Sigmoid colon (tissue), 7 donors: Measurements from ENCODE around the gene RAP1GDS1. TPM values are rescaled to one million over a fixed set of nuclear protein-coding genes. Genes with fewer than 3 reads are reported as not detected.
"Not testable (repeated sequence)": the region's sequence is repeated elsewhere in the genome, so short reads cannot be mapped to it uniquely, and the experiment has no call there.

Source experiments
- DNase-seq: peaks from one replicate; pipeline ENCODE4 v3.0.0-alpha.2; 2019
- H3K27ac ChIP-seq, 4 donors: fragments of 200-600 bp; sonication (generic); one replicate each; pipeline ENCODE4 v1.5.1; 2016 to 2019; ENCODE audit warnings: mild to moderate bottlenecking in 1 of 4
- H3K27me3 ChIP-seq, 3 donors: fragments of 200-600 bp; sonication (generic); one replicate each; pipeline ENCODE4 v1.5.1; 2019; ENCODE audit warnings: mild to moderate bottlenecking in 1 of 3
- H3K36me3 ChIP-seq, 4 donors: fragments of 200-600 bp; sonication (generic); one replicate each; pipeline ENCODE4 v1.5.1; 2016 to 2019
- H3K4me1 ChIP-seq, 4 donors: fragments of 200-600 bp; sonication (generic); one replicate each; pipeline ENCODE4 v1.5.1; 2017 to 2019
- H3K4me3 ChIP-seq, 4 donors: fragments of 200-600 bp; sonication (generic); one replicate each; pipeline ENCODE4 v1.5.1; 2017 to 2019; ENCODE audit warnings: mild to moderate bottlenecking in 2 of 4, moderate library complexity in 1 of 4
- H3K9me3 ChIP-seq, 4 donors: fragments of 200-600 bp in 3 of 4; sonication (generic) in 3 of 4; one replicate each; pipeline versions ENCODE4 v1.5.1 to v1.6.1; 2013 to 2019
- EP300 ChIP-seq, 4 donors: sonication (generic); formaldehyde crosslinking; IDR thresholded peaks; one replicate each; pipeline ENCODE4 v1.6.1; 2017; ENCODE audit warnings: antibody characterized with exemption in 4 of 4
- POLR2A ChIP-seq, 2 donors: fragments of 450-650 bp; IDR thresholded peaks; one replicate each; pipeline ENCODE4 v1.6.1; 2016; ENCODE audit warnings: antibody characterized with exemption in 2 of 2, mild to moderate bottlenecking in 2 of 2, moderate library complexity in 2 of 2
- POLR2AphosphoS5 ChIP-seq, 4 donors: sonication (generic); formaldehyde crosslinking; IDR thresholded peaks; one replicate each; pipeline ENCODE4 v1.6.1; 2017; ENCODE audit warnings: antibody characterized with exemption in 4 of 4
- WGBS, 2 donors: extraction: QIAGEN DNeasy Blood & Tissue Kit; methylation state at CpG; one replicate each; pipeline ENCODE4 v1.1.7; 2013; 5-methylcytosine and 5-hydroxymethylcytosine counted together
- intact Hi-C: fragments of 100-400 bp; cut with DNase I; formaldehyde crosslinking; loops from one replicate; pipeline ENCODE4 v1.15.1; 2023
- polyA plus RNA-seq, 3 donors: library from polyadenylated mRNA; stranded (reverse); fragments of 200-250 nt; gene quantifications; one replicate each; pipeline ENCODE4 v1.2.3, GENCODE V29; 2013
- total RNA-seq, 4 donors: library from RNA; depleted of rRNA; stranded (reverse); fragments of >200 nt; gene quantifications; one replicate each; pipeline ENCODE4 v1.1.0, GENCODE V29; 2016
- TF ChIP-seq, protein P1 (sequence below), 4 experiments: fragments of 450-650 bp in 3 of 4; fragments of 200-600 bp in 1 of 4; IDR thresholded peaks; one replicate each; pipeline ENCODE4 v1.5.1; 2016 to 2019; ENCODE audit warnings: antibody characterized with exemption in 4 of 4, mild to moderate bottlenecking in 3 of 4, moderate library complexity in 2 of 4
- donor health status: healthy with polysubstance abuse.
- donor health status: Bipolar disorder and iron deficiency.
- donor health status: healthy.

The RAP1GDS1 gene
- total and polyA plus RNA-seq, 7 donors, result 10.2 to 34.9 (median 31.8) TPM

DNA sequence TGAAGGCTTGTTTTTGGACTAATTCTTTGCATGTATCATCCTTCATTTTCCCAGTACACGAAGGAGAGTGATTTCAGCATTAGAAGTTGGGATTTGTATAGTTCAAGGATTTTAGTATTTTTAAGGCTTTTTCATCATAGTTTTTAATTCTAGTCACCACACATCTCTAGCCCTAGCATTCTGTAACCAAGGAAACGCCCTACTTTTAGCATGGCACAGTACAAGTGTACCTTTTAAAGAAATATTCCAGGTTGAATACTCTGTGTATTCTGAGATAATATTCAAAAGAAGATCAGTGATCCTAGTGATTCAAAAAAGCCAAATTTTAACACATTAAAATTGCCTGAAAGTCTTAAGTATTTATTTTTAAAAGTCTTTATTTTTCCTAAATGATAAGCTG is 150.5 kb downstream of the RAP1GDS1 start:
- 98 to 99% methylated on average over 2 of the region's 2 CpGs for WGBS, 2 donors
- TF ChIP-seq EP300 (IDR thresholded peaks at IDR 0.05) (no peak), POLR2A (IDR thresholded peaks at IDR 0.05) (no peak), POLR2AphosphoS5 (IDR thresholded peaks at IDR 0.05) (no peak)
- TF ChIP-seq, protein P1, sequence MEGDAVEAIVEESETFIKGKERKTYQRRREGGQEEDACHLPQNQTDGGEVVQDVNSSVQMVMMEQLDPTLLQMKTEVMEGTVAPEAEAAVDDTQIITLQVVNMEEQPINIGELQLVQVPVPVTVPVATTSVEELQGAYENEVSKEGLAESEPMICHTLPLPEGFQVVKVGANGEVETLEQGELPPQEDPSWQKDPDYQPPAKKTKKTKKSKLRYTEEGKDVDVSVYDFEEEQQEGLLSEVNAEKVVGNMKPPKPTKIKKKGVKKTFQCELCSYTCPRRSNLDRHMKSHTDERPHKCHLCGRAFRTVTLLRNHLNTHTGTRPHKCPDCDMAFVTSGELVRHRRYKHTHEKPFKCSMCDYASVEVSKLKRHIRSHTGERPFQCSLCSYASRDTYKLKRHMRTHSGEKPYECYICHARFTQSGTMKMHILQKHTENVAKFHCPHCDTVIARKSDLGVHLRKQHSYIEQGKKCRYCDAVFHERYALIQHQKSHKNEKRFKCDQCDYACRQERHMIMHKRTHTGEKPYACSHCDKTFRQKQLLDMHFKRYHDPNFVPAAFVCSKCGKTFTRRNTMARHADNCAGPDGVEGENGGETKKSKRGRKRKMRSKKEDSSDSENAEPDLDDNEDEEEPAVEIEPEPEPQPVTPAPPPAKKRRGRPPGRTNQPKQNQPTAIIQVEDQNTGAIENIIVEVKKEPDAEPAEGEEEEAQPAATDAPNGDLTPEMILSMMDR (IDR thresholded peaks at IDR 0.05), result no peak
- DNase-seq, result no peak
- peaks cover 0 to 9% (median 4%) of the 10 kb centered on the region in 4 donors for H3K9me3 ChIP-seq
- no peaks in the 10 kb centered on the region for H3K27me3 ChIP-seq
- H3K4me1 ChIP-seq, result no peaks in the 10 kb centered on the region
- peaks cover 0 to 11% (median 4%) of the 10 kb centered on the region in 4 donors for H3K36me3 ChIP-seq
- no peak overlapping the region for H3K4me3 ChIP-seq
- intact Hi-C loops, result no loop called here
- no peak overlapping the region for H3K27ac ChIP-seq

DNA sequence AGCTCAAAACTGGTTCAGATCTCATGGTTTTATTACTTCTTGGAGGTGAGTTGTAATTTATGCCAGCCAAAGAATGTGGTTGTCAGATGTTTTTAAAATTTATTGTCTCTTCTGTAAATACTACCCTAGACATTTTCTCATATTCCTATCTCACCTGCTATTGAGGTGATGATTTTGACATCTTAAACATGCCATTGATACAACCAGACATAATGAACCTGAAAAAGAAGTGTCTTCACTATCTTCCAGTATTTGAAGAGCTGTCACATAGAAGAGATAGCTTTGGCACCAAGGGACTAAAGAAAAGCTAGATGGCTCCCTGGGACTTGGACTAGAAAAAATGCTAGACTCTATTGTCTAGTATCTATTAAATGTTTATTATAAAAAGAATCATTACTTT is 155.7 kb downstream of the RAP1GDS1 start:
- no peak overlapping the region for H3K27ac ChIP-seq
- DNase-seq, result no peak
- H3K4me3 ChIP-seq, result no peak overlapping the region
- TF ChIP-seq, protein P1 (IDR thresholded peaks at IDR 0.05), result no peak
- TF ChIP-seq POLR2AphosphoS5 (IDR thresholded peaks at IDR 0.05) (no peak), POLR2A (IDR thresholded peaks at IDR 0.05) (no peak), EP300 (IDR thresholded peaks at IDR 0.05) (no peak)
- intact Hi-C loops, result no loop called here
- H3K27me3 ChIP-seq, result no peaks in the 10 kb centered on the region
- H3K36me3 ChIP-seq, result peaks cover 0 to 36% (median 10%) of the 10 kb centered on the region in 4 donors
- peaks cover 0 to 9% (median 4%) of the 10 kb centered on the region in 4 donors for H3K9me3 ChIP-seq
- no peaks in the 10 kb centered on the region for H3K4me1 ChIP-seq

DNA sequence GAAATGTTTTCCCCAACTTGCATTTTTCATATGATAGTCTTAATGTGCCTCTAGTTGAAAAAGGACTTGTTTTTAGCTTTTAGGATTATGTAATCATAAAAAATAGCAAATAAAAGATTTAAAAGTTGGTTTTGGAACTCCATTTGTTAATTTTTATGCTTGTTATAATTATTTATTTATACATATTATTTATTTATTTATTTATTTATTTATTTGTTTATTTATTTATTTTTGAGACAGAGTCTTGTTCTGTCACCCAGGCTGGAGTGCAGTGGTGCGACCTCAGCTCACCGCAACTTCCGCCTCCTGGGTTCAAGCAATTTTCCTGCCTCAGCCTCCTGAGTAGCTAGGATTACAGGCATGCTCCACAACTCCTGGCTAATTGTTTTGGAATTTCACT is 159.0 kb downstream of the RAP1GDS1 start:
- H3K27ac ChIP-seq, H3K4me3 ChIP-seq, DNase-seq, H3K27me3 ChIP-seq, intact Hi-C loops, H3K4me1 ChIP-seq, H3K9me3 ChIP-seq: not testable (repeated sequence)
- WGBS, 2 donors, result 98% methylated on average over 3 of the region's 3 CpGs
- peaks cover 0 to 53% (median 7%) of the 10 kb centered on the region in 4 donors for H3K36me3 ChIP-seq

DNA sequence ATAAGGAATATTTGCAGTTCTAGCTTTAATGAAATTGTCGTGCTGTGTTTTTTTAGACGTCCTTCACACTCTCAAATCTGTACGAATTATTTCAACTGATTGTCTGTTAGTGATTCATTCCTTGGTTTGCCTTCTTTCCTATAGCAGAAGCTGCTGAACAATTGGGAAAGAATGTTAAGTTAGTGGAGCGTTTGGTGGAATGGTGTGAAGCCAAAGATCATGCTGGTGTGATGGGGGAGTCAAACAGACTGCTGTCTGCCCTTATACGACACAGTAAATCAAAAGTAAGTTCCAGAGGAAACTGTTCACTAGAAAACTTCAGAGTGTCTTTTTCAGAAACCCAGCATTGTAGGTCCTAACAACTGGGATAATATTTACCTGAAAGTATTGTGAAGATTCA is 159.9 kb downstream of the RAP1GDS1 start:
- intact Hi-C loops, result no loop called here
- Histone ChIP-seq H3K4me1 (no peaks in the 10 kb centered on the region), H3K27me3 (no peaks in the 10 kb centered on the region), H3K36me3 (peaks cover 0 to 54% (median 7%) of the 10 kb centered on the region in 4 donors), H3K27ac (no peak overlapping the region), H3K4me3 (no peak overlapping the region), H3K9me3 (no peaks in the 10 kb centered on the region)
- TF ChIP-seq EP300 (IDR thresholded peaks at IDR 0.05) (no peak), POLR2A (IDR thresholded peaks at IDR 0.05) (no peak), POLR2AphosphoS5 (IDR thresholded peaks at IDR 0.05) (no peak)
- TF ChIP-seq, protein P1 (IDR thresholded peaks at IDR 0.05), result no peak
- 90 to 95% methylated on average over 5 of the region's 5 CpGs for WGBS, 2 donors
- no peak for DNase-seq

DNA sequence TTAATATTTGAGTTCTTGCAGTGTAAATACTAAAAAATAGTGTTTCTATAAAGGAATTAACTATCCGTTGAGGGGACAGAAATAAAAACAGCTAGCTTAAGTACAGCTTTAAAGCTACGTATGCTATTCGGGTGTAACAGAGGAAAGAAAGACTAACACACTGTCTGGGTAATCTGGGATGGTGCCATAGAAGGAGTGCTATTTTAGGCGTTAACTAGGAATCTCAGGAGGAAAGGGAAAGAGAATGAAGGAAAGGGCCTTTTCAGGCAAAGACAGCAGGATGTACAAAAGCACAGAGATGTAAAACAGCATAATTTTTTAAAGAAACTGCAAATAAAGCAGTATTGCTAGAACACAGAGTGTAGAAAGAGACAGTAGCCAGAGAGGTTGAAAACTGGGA is 161.8 kb downstream of the RAP1GDS1 start:
- DNase-seq, result no peak
- Histone ChIP-seq H3K4me1 (no peaks in the 10 kb centered on the region), H3K9me3 (no peaks in the 10 kb centered on the region), H3K36me3 (peaks cover 0 to 44% (median 5%) of the 10 kb centered on the region in 4 donors), H3K4me3 (no peak overlapping the region), H3K27me3 (no peaks in the 10 kb centered on the region), H3K27ac (no peak overlapping the region)
- 79 to 90% methylated on average over 4 of the region's 4 CpGs for WGBS, 2 donors
- TF ChIP-seq, protein P1 (IDR thresholded peaks at IDR 0.05), result no peak
- TF ChIP-seq EP300 (IDR thresholded peaks at IDR 0.05) (no peak), POLR2A (IDR thresholded peaks at IDR 0.05) (no peak), POLR2AphosphoS5 (IDR thresholded peaks at IDR 0.05) (no peak)
- intact Hi-C loops, result no loop called here
